HG03108 (cell line): ENCODE data around the gene HTRA3.

Source experiments
- ATAC-seq: cut with Tn5 transposase; IDR thresholded peaks from one replicate; pipeline ENCODE4 v1.9.1; 2021; ENCODE audit warnings: moderate library complexity; ENCODE audit not compliant: unreplicated experiment

HTRA3 gene

GRCh38 chr4:8278421-8279287 lies 9.1 kb downstream of the HTRA3 start:
- no peak for ATAC-seq

GRCh38 chr4:8279321-8280157 lies 10.0 kb downstream of the HTRA3 start:
- no peak for ATAC-seq

GRCh38 chr4:8280158-8280875 lies 10.8 kb downstream of the HTRA3 start:
- no peak for ATAC-seq

GRCh38 chr4:8280876-8281440 lies 11.4 kb downstream of the HTRA3 start:
- ATAC-seq: no peak

- ATAC-seq: no peak
These were observed 12.1 kb downstream of the HTRA3 start for GRCh38 chr4:8281519-8282133.

GRCh38 chr4:8282134-8282641 lies 12.6 kb downstream of the HTRA3 start:
- no peak for ATAC-seq

- no peak for ATAC-seq
These were observed 13.2 kb downstream of the HTRA3 start for GRCh38 chr4:8282742-8283141.

- ATAC-seq: no peak
These were observed 13.6 kb downstream of the HTRA3 start for GRCh38 chr4:8283161-8283560.

- no peak for ATAC-seq
These were observed 14.1 kb downstream of the HTRA3 start for GRCh38 chr4:8283631-8284121.

- no peak for ATAC-seq
These were observed 14.8 kb downstream of the HTRA3 start for GRCh38 chr4:8284391-8284790.

GRCh38 chr4:8285143-8285975 lies 15.8 kb downstream of the HTRA3 start:
- no peak for ATAC-seq

- ATAC-seq: no peak
These were observed 16.6 kb downstream of the HTRA3 start for GRCh38 chr4:8285976-8286718.

- ATAC-seq: no peak
These were observed 17.3 kb downstream of the HTRA3 start for GRCh38 chr4:8286719-8287342.

- no peak for ATAC-seq
These were observed 18.1 kb downstream of the HTRA3 start for GRCh38 chr4:8287343-8288280.

GRCh38 chr4:8289151-8289750 lies 19.7 kb downstream of the HTRA3 start:
- no peak for ATAC-seq

GRCh38 chr4:8289956-8290700 lies 20.6 kb downstream of the HTRA3 start:
- ATAC-seq: no peak
